ENCODE measurements around the gene MIEN1. TPM values are rescaled to one million over a fixed set of nuclear protein-coding genes. Genes with fewer than 3 reads are reported as not detected.

Gene MIEN1
- total RNA-seq, 1 donor from 2014 or later, result 52.7 TPM

DNA sequence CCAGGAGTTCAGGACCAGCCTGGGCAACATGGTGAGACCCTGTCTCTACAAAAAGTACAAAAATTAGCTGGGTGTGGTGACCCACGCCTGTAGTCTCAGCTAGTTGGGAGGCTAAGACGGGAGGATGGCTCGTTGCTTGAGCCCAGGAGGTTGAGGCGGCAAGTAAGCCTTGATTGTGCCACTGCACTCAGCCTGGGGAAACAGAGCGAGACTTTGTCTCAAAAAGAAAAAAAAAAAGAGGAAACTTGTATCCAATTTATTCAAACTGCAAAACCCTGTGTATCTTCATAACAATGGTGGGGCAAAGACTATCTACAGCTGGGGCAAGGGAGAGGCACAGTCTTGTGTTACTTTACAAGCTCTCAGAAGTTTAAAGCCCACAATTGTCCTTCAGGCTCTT, 28.9 kb upstream of the MIEN1 start:
- Mint-ChIP-seq H3K27me3 (ENCODE audit: unreplicated experiment) (peaks cover 48% of the 10 kb centered on the region), H3K4me1 (ENCODE audit: unreplicated experiment) (peaks cover 8% of the 10 kb centered on the region), H3K36me3 (ENCODE audit: unreplicated experiment) (no peaks in the 10 kb centered on the region), H3K9me3 (ENCODE audit: unreplicated experiment) (no peaks in the 10 kb centered on the region), H3K27ac (ENCODE audit: unreplicated experiment) (no peak overlapping the region), H3K4me3 (ENCODE audit: unreplicated experiment) (no peak overlapping the region)
- no peak for DNase-seq (ENCODE audit: extremely low spot score, unreplicated experiment)
- TF ChIP-seq, protein P1, sequence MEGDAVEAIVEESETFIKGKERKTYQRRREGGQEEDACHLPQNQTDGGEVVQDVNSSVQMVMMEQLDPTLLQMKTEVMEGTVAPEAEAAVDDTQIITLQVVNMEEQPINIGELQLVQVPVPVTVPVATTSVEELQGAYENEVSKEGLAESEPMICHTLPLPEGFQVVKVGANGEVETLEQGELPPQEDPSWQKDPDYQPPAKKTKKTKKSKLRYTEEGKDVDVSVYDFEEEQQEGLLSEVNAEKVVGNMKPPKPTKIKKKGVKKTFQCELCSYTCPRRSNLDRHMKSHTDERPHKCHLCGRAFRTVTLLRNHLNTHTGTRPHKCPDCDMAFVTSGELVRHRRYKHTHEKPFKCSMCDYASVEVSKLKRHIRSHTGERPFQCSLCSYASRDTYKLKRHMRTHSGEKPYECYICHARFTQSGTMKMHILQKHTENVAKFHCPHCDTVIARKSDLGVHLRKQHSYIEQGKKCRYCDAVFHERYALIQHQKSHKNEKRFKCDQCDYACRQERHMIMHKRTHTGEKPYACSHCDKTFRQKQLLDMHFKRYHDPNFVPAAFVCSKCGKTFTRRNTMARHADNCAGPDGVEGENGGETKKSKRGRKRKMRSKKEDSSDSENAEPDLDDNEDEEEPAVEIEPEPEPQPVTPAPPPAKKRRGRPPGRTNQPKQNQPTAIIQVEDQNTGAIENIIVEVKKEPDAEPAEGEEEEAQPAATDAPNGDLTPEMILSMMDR (IDR thresholded peaks at IDR 0.05), result no peak

DNA sequence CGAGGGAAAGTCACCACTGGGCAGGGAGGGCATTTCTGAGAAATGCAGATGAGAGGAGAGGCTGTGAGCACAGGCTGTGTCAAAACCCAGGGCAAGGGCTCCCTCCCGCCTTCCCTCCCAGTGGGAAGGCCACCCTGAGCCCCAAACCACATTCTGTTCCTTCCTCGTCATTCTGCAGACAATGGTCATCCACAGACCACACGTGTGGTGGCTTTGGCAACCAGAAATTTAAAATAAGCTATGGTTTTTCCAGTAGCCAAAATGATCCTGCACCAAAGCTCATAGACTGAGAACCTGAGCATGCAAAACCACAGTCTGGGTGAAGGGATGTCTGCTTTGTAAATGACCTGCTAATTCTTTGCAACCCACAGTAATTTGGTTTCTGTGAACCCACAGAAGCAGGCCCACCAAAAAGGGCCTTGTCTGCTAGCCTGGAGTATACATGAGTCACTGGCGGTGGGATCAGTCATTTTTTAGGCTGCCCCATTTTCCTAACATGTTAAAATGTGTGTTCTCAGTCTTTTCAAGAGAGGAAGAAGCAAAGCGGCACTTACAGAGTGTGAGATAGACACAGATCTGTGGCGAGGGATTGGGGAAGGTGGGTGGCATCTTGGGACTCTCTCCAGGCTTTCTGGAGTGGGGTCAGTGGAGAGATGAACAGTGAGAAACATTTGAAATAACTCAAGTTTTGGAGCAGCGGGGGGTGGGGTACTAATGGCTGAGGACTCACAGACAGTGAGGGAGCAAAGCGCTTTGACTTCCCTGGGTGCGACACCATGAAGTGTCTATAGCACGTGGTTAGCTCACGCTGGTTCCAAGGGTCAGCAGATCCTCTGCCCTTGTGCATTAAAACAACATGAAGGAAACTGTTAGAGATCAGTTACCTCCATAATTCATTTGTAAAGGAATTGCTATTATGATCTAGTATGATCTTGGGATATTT, 27.9 kb upstream of the MIEN1 start:
- no peak overlapping the region for H3K4me3 Mint-ChIP-seq (ENCODE audit: unreplicated experiment)
- H3K36me3 Mint-ChIP-seq (ENCODE audit: unreplicated experiment), result no peaks in the 10 kb centered on the region
- TF ChIP-seq, protein P1 (IDR thresholded peaks at IDR 0.05), result no peak
- peaks cover 48% of the 10 kb centered on the region for H3K27me3 Mint-ChIP-seq (ENCODE audit: unreplicated experiment)
- H3K9me3 Mint-ChIP-seq (ENCODE audit: unreplicated experiment), result no peaks in the 10 kb centered on the region
- DNase-seq (ENCODE audit: extremely low spot score, unreplicated experiment), result no peak
- no peak overlapping the region for H3K27ac Mint-ChIP-seq (ENCODE audit: unreplicated experiment)
- peaks cover 9% of the 10 kb centered on the region for H3K4me1 Mint-ChIP-seq (ENCODE audit: unreplicated experiment)

DNA sequence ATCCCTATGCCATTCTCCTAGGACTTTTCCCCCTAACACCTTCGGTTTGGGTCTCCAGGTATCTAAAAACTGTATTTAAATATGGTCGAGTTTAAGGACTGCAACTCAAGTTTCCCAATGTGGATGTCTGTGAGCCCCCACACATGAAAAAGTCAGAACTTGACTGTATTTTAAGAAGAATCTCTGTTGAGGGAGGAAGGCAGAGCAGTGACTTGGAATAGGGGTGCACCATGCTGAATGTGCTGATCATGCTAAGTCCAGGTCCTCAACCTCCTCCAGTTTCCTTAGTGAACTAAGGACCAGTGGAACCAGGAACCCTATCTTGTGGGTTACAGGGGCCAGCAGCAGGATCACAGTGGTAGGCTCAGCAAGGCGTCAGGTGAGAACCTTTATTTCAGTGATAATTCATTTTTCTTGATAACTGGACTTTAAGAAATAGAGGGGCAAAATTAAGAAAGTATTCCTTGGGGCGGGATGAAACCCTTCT, 26.9 kb upstream of the MIEN1 start:
- no peak for DNase-seq (ENCODE audit: extremely low spot score, unreplicated experiment)
- Mint-ChIP-seq H3K4me1 (ENCODE audit: unreplicated experiment) (peaks cover 7% of the 10 kb centered on the region), H3K9me3 (ENCODE audit: unreplicated experiment) (no peaks in the 10 kb centered on the region), H3K27ac (ENCODE audit: unreplicated experiment) (no peak overlapping the region), H3K36me3 (ENCODE audit: unreplicated experiment) (no peaks in the 10 kb centered on the region), H3K4me3 (ENCODE audit: unreplicated experiment) (no peak overlapping the region), H3K27me3 (ENCODE audit: unreplicated experiment) (peaks cover 43% of the 10 kb centered on the region)
- TF ChIP-seq, protein P1 (IDR thresholded peaks at IDR 0.05), result no peak

DNA sequence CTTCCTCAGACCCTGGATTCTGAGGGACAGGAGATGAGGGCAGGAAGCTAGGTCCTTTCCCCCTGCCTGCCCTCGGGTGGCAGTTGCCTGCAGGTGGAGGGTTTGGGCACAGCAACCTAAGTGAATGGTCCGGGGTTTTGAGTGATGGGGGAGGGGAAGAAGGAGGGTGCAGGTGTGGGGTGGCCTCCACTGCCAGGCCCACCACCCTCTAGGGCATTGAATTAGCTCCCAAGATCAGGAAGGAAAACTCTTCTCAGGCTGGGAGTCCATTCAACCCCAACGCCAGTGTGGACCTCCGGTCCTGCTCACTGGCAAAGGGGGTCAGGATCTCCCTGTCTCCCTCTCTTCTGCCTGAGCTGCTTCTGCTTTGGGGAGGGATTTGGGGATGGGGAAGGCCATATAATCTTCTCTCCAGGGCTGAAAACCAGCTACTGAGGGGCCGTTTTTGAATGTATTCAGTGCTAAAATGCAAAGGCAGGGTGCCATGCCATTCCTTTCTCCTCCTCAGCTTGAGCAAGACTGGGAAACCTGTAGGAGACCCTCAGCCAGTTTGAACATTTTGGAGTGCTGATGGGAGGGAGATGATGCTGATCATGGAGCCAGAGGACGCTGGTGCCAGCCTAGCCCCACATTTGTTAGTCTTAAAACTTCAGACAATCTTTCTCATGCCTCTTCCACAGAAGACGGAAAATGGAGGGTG, 26.2 kb upstream of the MIEN1 start:
- Mint-ChIP-seq H3K4me3 (ENCODE audit: unreplicated experiment) (no peak overlapping the region), H3K4me1 (ENCODE audit: unreplicated experiment) (peaks cover 8% of the 10 kb centered on the region), H3K9me3 (ENCODE audit: unreplicated experiment) (no peaks in the 10 kb centered on the region), H3K36me3 (ENCODE audit: unreplicated experiment) (no peaks in the 10 kb centered on the region), H3K27me3 (ENCODE audit: unreplicated experiment) (peaks cover 43% of the 10 kb centered on the region), H3K27ac (ENCODE audit: unreplicated experiment) (no peak overlapping the region)
- DNase-seq (ENCODE audit: extremely low spot score, unreplicated experiment), result no peak
- TF ChIP-seq, protein P1 (IDR thresholded peaks at IDR 0.05), result no peak
